ENCODE results near the gene EDIL3.
A peak's percentile ranks its signal among the peaks of the same experiment; 100 is the strongest.

EDIL3 gene

DNA sequence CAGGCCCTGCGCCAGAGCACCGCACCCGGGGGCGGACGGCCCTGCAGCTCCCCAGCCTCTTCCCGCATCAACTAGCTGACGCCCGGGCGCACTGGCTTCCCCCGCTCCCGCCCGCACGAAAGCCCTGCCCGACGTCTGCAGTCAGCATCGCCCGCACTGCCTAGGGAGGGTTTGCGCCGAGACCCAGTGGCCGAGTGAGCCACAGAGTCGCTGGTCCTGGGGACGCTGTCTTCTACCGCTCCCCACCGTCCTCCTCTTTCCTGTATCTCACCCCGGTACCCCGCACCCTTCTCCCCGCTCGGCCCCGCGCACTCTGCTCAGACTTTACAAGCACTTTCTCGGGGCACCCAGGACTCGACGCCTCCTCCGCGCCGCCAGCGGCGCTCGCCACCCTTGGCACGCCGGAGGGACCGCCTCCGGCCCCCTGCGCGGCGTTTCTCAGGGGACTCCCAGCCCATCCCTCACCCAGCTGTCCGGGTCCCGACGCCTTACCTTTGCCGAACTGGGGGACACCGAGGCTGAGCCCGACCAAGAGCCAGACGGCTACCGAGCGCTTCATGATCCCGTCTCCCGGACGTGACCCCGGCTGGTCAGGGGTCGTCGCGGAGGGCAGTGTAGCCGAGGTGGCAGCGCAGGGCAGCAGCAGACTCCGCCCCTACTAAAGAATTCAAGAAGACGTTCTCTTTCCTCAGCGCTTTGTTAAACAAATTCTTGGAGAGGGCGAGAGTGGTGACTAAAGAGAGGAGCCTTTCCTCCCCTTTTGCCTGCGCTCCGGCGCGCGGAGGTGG, 670 bp downstream of the EDIL3 start:
- Mint-ChIP-seq H3K36me3 (peaks cover 0 to 1% of the 10 kb centered on the region in 2 donors), H3K9me3 (no peaks in the 10 kb centered on the region), H3K4me3 (peak overlapping the region in 1 of 2 donors; percentile 17), H3K27ac (no peak overlapping the region), H3K27me3 (peaks cover 44 to 52% of the 10 kb centered on the region in 2 donors), H3K4me1 (peaks cover 14 to 26% of the 10 kb centered on the region in 2 donors)
- ATAC-seq (replicated peaks) (no peak), DNase-seq (no peak)

GRCh38 chr5:84383296-84383815, 1.3 kb downstream of the EDIL3 start:
- peaks cover 14 to 26% of the 10 kb centered on the region in 2 donors for H3K4me1 Mint-ChIP-seq
- no peaks in the 10 kb centered on the region for H3K9me3 Mint-ChIP-seq
- ATAC-seq (replicated peaks) (no peak), DNase-seq (no peak)
- H3K36me3 Mint-ChIP-seq, result peaks cover 0 to 1% of the 10 kb centered on the region in 2 donors
- peaks cover 44 to 52% of the 10 kb centered on the region in 2 donors for H3K27me3 Mint-ChIP-seq
- H3K4me3 Mint-ChIP-seq, result no peak overlapping the region
- H3K27ac Mint-ChIP-seq, result peak overlapping the region; percentile 44

GRCh38 chr5:84382363-84383295, 2.1 kb downstream of the EDIL3 start:
- peak overlapping the region in 1 of 2 donors; percentile 3 for H3K4me3 Mint-ChIP-seq
- H3K27me3 Mint-ChIP-seq, result peaks cover 44 to 52% of the 10 kb centered on the region in 2 donors
- peaks cover 14 to 26% of the 10 kb centered on the region in 2 donors for H3K4me1 Mint-ChIP-seq
- no peak overlapping the region for H3K27ac Mint-ChIP-seq
- peak in 1 of 2 donors; percentile 34 for ATAC-seq (replicated peaks)
- no peaks in the 10 kb centered on the region for H3K9me3 Mint-ChIP-seq
- H3K36me3 Mint-ChIP-seq, result peaks cover 0 to 1% of the 10 kb centered on the region in 2 donors
- DNase-seq, result no peak

GRCh38 chr5:84381502-84382362, 2.9 kb downstream of the EDIL3 start:
- ATAC-seq (replicated peaks) (no peak), DNase-seq (no peak)
- H3K9me3 Mint-ChIP-seq, result no peaks in the 10 kb centered on the region
- peaks cover 44 to 48% of the 10 kb centered on the region in 2 donors for H3K27me3 Mint-ChIP-seq
- H3K27ac Mint-ChIP-seq, result no peak overlapping the region
- H3K4me1 Mint-ChIP-seq, result peaks cover 14 to 26% of the 10 kb centered on the region in 2 donors
- peaks cover 0 to 1% of the 10 kb centered on the region in 2 donors for H3K36me3 Mint-ChIP-seq
- H3K4me3 Mint-ChIP-seq, result peak overlapping the region in 1 of 2 donors; percentile 3

DNA sequence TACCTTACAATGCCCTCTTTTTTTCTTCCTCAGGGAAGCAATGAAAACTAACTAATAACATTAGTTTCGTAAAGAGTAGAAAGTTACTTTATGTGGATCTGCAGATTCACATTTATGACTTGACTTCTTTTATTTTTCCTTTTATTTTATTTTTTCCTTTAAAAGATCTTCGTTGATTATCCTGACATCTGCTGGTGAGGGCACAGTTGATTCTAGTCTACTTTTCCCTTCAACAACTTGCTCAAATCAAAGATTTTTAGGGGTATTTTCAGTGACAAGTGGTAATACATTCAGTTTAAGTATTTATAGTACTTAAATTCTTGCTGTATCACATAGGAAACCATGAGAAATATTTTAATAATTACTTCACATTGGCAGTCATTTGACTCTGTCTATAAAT, 4.9 kb downstream of the EDIL3 start:
- ATAC-seq (replicated peaks) (no peak), DNase-seq (no peak)
- peaks cover 29 to 32% of the 10 kb centered on the region in 2 donors for H3K27me3 Mint-ChIP-seq
- H3K36me3 Mint-ChIP-seq, result no peaks in the 10 kb centered on the region
- no peak overlapping the region for H3K27ac Mint-ChIP-seq
- no peak overlapping the region for H3K4me3 Mint-ChIP-seq
- no peaks in the 10 kb centered on the region for H3K9me3 Mint-ChIP-seq
- H3K4me1 Mint-ChIP-seq, result peaks cover 9 to 17% of the 10 kb centered on the region in 2 donors

- H3K9me3 Mint-ChIP-seq, result no peaks in the 10 kb centered on the region
- no peak overlapping the region for H3K27ac Mint-ChIP-seq
- DNase-seq (no peak), ATAC-seq (replicated peaks) (no peak)
- no peak overlapping the region for H3K4me3 Mint-ChIP-seq
- H3K36me3 Mint-ChIP-seq, result no peaks in the 10 kb centered on the region
- peaks cover 7 to 12% of the 10 kb centered on the region in 2 donors for H3K4me1 Mint-ChIP-seq
- H3K27me3 Mint-ChIP-seq, result peaks cover 23 to 24% of the 10 kb centered on the region in 2 donors
Measured at GRCh38 chr5:84378961-84379360, 5.7 kb downstream of the EDIL3 start.

- H3K9me3 Mint-ChIP-seq, result no peaks in the 10 kb centered on the region
- peaks cover 4 to 9% of the 10 kb centered on the region in 2 donors for H3K4me1 Mint-ChIP-seq
- H3K4me3 Mint-ChIP-seq, result no peak overlapping the region
- no peak overlapping the region for H3K27ac Mint-ChIP-seq
- no peaks in the 10 kb centered on the region for H3K36me3 Mint-ChIP-seq
- peaks cover 18 to 19% of the 10 kb centered on the region in 2 donors for H3K27me3 Mint-ChIP-seq
- ATAC-seq (replicated peaks) (no peak), DNase-seq (no peak)
Measured at GRCh38 chr5:84378420-84378819, 6.3 kb downstream of the EDIL3 start.

DNA sequence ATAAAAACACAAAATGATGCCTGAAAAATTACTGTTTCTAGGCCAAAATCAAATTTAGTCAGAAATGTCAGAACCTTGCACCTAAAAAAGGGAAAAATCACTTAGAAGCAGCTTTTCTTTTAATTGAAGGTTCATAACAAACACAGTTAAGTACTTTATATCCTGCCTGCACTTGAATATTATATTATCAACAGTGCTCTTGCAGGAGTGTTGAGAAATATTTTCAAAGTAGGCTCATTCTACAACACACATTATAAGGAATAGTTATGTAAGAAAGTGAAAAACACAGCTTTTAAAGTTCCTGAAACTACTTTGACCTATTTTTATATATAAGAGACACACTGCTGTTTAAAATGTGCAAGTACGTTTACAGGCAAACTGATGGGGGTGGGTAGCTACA, 8.3 kb downstream of the EDIL3 start:
- no peak for DNase-seq
- no peak overlapping the region for H3K27ac Mint-ChIP-seq
- no peaks in the 10 kb centered on the region for H3K4me1 Mint-ChIP-seq
- H3K9me3 Mint-ChIP-seq, result no peaks in the 10 kb centered on the region
- no peaks in the 10 kb centered on the region for H3K36me3 Mint-ChIP-seq
- H3K4me3 Mint-ChIP-seq, result no peak overlapping the region
- H3K27me3 Mint-ChIP-seq, result no peaks in the 10 kb centered on the region
- no peak for ATAC-seq (replicated peaks)

- no peaks in the 10 kb centered on the region for H3K27me3 Mint-ChIP-seq
- ATAC-seq (replicated peaks) (no peak), DNase-seq (no peak)
- H3K36me3 Mint-ChIP-seq, result no peaks in the 10 kb centered on the region
- H3K9me3 Mint-ChIP-seq, result no peaks in the 10 kb centered on the region
- H3K27ac Mint-ChIP-seq, result no peak overlapping the region
- no peaks in the 10 kb centered on the region for H3K4me1 Mint-ChIP-seq
- H3K4me3 Mint-ChIP-seq, result no peak overlapping the region
Measured at GRCh38 chr5:84374568-84374967, 10.1 kb downstream of the EDIL3 start.

GRCh38 chr5:84373506-84373905, 11.2 kb downstream of the EDIL3 start:
- Mint-ChIP-seq H3K4me3 (no peak overlapping the region), H3K9me3 (no peaks in the 10 kb centered on the region), H3K4me1 (no peaks in the 10 kb centered on the region), H3K36me3 (no peaks in the 10 kb centered on the region), H3K27ac (no peak overlapping the region), H3K27me3 (no peaks in the 10 kb centered on the region)
- ATAC-seq (replicated peaks) (no peak), DNase-seq (no peak)

- no peaks in the 10 kb centered on the region for H3K9me3 Mint-ChIP-seq
- H3K4me1 Mint-ChIP-seq, result no peaks in the 10 kb centered on the region
- DNase-seq, result no peak
- H3K4me3 Mint-ChIP-seq, result no peak overlapping the region
- no peaks in the 10 kb centered on the region for H3K36me3 Mint-ChIP-seq
- no peak for ATAC-seq (replicated peaks)
- H3K27ac Mint-ChIP-seq, result no peak overlapping the region
- no peaks in the 10 kb centered on the region for H3K27me3 Mint-ChIP-seq
Measured at GRCh38 chr5:84372066-84372695, 12.5 kb downstream of the EDIL3 start.

- no peaks in the 10 kb centered on the region for H3K27me3 Mint-ChIP-seq
- H3K4me3 Mint-ChIP-seq, result no peak overlapping the region
- no peak overlapping the region for H3K27ac Mint-ChIP-seq
- DNase-seq, result no peak
- no peaks in the 10 kb centered on the region for H3K4me1 Mint-ChIP-seq
- no peak for ATAC-seq (replicated peaks)
- H3K36me3 Mint-ChIP-seq, result no peaks in the 10 kb centered on the region
- no peaks in the 10 kb centered on the region for H3K9me3 Mint-ChIP-seq
Measured at GRCh38 chr5:84370176-84370575, 14.5 kb downstream of the EDIL3 start.

DNA sequence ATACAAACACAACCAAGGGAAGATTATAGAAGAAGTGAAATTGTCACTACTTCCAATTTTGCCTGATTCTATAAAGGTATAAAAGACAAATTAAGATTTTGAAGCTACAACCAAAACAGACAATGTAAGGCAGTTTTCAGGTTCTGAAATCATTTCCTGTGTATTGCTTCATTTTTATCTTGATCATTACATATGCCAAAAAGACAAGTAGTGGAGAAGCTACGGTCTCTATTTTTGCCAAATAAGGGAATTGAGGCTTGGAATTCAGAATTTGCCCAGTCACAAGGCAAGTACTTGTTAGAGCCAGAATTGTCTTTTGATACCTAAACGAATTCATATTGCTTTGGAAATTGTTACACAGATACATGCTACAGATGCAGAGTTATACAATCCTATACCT, 20.6 kb downstream of the EDIL3 start:
- H3K4me3 Mint-ChIP-seq, result no peak overlapping the region
- ATAC-seq (replicated peaks) (no peak), DNase-seq (no peak)
- H3K4me1 Mint-ChIP-seq, result no peaks in the 10 kb centered on the region
- no peaks in the 10 kb centered on the region for H3K27me3 Mint-ChIP-seq
- H3K36me3 Mint-ChIP-seq, result no peaks in the 10 kb centered on the region
- no peaks in the 10 kb centered on the region for H3K9me3 Mint-ChIP-seq
- H3K27ac Mint-ChIP-seq, result no peak overlapping the region

Data from stimulated activated naive B cell treated with anti-CD40 and anti-IgM and Interleukin-4, amounts not matched to agents 10 μg/mL and 1 μg/mL and 100 μg/mL, for 72 hours (primary cell).